Erythroblast (primary cell): ENCODE results near the gene ADAMTSL2.

Experiments
- GATA1 ChIP-seq: IDR thresholded peaks from 2 replicates; pipeline ENCODE4 v1.6.1; 2011; ENCODE audit warnings: low read depth, mild to moderate bottlenecking, control low read depth, low read length, moderate library complexity
- POLR2A ChIP-seq: IDR thresholded peaks from 2 replicates; pipeline ENCODE4 v1.6.1; 2011; ENCODE audit warnings: mild to moderate bottlenecking, low read length

DNA sequence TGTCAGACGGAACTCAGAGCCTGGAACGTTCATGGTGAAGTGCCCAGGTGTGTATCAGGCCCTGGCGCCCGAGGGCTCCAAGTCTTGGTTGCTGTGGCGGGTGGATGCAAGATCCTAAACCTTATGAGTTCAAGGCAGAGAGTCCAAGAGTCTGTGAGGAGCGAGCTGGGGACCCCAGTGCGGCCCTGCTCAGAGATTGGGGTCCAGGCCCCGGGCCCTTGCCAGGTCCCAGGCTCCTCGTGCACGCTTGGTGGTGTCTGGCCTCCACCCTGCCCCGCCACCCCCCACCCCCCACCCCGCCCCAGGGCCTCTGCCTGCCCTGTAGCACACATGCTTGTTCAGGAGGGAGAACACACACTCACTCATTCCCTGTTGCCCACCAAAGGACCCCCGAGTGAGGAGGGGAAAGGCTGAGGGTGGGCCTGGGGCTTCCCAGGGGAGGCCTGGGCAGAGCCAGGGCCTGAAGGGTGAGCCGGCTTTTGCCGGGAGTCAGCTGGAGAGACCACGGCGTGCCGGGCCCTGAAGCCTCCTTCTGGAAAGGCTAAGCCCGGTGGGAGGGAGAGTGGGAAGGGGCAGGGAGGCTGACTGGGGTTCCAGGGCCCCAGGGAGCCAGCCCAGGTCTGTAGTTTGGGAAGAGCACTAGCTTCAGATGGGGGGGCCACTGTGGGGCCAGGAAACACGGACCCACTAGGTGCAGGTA is 37.5 kb downstream of the ADAMTSL2 start:
- no peak for TF ChIP-seq POLR2A
- TF ChIP-seq GATA1 = no peak
